ENCODE results near the gene TTC39C. TPM values are rescaled to one million over a fixed set of nuclear protein-coding genes. Genes with fewer than 3 reads are reported as not detected.

The TTC39C gene
- total and polyA plus RNA-seq, 12 donors, result 3.5 to 8.1 (median 5.2) TPM

DNA sequence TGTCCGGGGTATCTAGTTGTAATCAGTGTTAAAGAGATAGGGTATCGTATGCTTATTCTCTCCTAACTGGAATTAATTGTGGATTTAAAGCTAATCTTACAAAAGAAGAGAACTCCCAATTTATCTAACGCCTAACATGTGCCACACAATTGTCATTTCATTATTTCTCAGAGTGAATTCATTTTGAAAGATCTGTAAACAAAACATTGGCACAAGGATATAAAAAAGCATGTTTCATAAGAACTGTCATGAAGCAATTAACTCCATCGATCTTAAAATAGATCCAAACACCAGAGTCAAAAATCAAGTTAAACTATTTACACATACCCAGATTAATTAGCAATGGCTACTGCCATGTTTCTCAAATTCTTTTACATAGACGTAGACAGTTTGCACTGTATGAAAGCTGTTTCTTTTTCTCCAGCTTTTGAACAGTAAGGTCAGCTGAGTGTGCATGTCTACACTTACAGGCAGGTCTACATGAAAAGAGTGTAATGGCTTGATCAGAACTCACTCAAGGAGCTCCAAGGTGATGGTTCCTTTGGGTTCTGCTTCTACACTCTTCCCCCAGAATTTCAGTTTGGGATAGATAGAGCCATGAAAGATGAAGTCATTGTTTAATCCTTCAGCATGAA lies 163.1 kb downstream of the TTC39C start:
- Histone ChIP-seq H3K27ac (no peak overlapping the region), H3K9me3 (no peaks in the 10 kb centered on the region), H3K4me3 (no peak overlapping the region), H3K27me3 (no peaks in the 10 kb centered on the region), H3K4me1 (peaks cover 0 to 14% (median 5%) of the 10 kb centered on the region in 9 donors), H3K36me3 (peaks cover 0 to 87% (median 0%) of the 10 kb centered on the region in 9 donors)
- DNase-seq (no peak), ATAC-seq (no peak)
- TF ChIP-seq, protein P1, sequence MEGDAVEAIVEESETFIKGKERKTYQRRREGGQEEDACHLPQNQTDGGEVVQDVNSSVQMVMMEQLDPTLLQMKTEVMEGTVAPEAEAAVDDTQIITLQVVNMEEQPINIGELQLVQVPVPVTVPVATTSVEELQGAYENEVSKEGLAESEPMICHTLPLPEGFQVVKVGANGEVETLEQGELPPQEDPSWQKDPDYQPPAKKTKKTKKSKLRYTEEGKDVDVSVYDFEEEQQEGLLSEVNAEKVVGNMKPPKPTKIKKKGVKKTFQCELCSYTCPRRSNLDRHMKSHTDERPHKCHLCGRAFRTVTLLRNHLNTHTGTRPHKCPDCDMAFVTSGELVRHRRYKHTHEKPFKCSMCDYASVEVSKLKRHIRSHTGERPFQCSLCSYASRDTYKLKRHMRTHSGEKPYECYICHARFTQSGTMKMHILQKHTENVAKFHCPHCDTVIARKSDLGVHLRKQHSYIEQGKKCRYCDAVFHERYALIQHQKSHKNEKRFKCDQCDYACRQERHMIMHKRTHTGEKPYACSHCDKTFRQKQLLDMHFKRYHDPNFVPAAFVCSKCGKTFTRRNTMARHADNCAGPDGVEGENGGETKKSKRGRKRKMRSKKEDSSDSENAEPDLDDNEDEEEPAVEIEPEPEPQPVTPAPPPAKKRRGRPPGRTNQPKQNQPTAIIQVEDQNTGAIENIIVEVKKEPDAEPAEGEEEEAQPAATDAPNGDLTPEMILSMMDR (IDR thresholded peaks at IDR 0.05), result no peak
- WGBS, 2 donors, result 84 to 85% methylated on average over 5 of the region's 5 CpGs
- intact Hi-C loops (cut with DNase I), result loop anchor here in 8 of 10 donors (2.0 to 10.0 kb wide), 7 partner anchors 93 to 311 kb away; no protein-coding TSS in a partner anchor

DNA sequence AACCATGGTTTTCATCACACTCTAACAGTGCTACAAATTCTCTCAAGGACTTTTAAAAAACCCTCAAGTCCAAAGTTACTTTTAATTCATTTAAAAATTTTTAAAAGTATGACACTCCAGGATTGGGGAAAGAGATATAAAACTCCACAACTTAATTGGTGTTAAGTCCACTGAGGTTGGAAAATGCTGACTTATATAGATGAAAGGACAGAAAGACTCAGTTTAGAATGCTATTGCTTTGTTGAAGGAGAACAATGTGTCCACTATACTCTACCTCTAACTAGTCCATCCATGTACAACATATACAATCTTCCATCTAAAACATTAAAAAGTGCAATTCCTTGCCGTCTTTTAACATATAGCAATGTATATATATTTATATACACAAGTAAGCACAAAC lies 165.5 kb downstream of the TTC39C start:
- H3K9me3 ChIP-seq, result no peaks in the 10 kb centered on the region
- 90 to 94% methylated on average over 1 of the region's 1 CpG for WGBS, 2 donors
- DNase-seq, result no peak
- no peak overlapping the region for H3K27ac ChIP-seq
- H3K27me3 ChIP-seq, result no peaks in the 10 kb centered on the region
- peaks cover 0 to 14% (median 5%) of the 10 kb centered on the region in 9 donors for H3K4me1 ChIP-seq
- H3K36me3 ChIP-seq, result peaks cover 0 to 69% (median 0%) of the 10 kb centered on the region in 9 donors
- no peak for ATAC-seq
- TF ChIP-seq, protein P1 (IDR thresholded peaks at IDR 0.05), result no peak
- H3K4me3 ChIP-seq, result no peak overlapping the region
- intact Hi-C loops (cut with DNase I), result loop anchor here in 2 of 10 donors (10.0 kb wide), 3 partner anchors 85 to 235 kb away; no protein-coding TSS in a partner anchor

DNA sequence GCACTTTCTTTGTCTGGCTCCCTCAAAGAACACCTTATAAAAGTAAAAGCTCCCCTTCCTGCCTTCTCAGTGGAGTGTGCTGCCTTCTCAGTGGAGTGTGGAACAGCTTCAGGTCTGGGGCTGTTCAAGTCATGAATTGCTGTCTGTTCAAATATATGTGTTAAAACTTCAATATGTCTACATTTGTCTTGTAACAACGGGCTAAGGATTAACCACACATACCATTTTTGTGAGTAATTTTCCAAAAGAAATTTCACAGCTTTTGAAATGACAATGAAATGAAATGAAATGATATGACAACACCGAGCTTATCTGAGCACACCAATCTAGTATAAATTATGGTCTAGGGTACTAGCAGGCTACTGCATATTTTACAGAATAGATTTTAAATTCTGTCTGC lies 167.3 kb downstream of the TTC39C start:
- Histone ChIP-seq H3K27me3 (no peaks in the 10 kb centered on the region), H3K27ac (no peak overlapping the region), H3K36me3 (peaks cover 0 to 70% (median 0%) of the 10 kb centered on the region in 9 donors), H3K9me3 (no peaks in the 10 kb centered on the region), H3K4me1 (peaks cover 0 to 10% (median 3%) of the 10 kb centered on the region in 9 donors), H3K4me3 (no peak overlapping the region)
- TF ChIP-seq, protein P1 (IDR thresholded peaks at IDR 0.05), result no peak
- 80 to 86% methylated on average over 2 of the region's 2 CpGs for WGBS, 2 donors
- no peak for ATAC-seq
- DNase-seq, result no peak
- intact Hi-C loops (cut with DNase I), result loop anchor here in 2 of 10 donors (10.0 kb wide), 3 partner anchors 83 to 233 kb away; no protein-coding TSS in a partner anchor

Other genes starting within 250 kb of the TTC39C start
- under 1 TPM in 5 of 10 donors, not detected in 5; 0.39 to 0.68 (median 0.49) TPM for gene CABYR, start 124.3 kb downstream of the TTC39C start, total RNA-seq
- under 1 TPM in 1 of 2 donors, not detected in 1; 0.19 TPM for gene CABYR, start 124.3 kb downstream of the TTC39C start, polyA plus RNA-seq

Measured in heart right ventricle (tissue), 16 donors.